ENCODE measurements around the gene TAS1R1. TPM values are rescaled to one million over a fixed set of nuclear protein-coding genes. Genes with fewer than 3 reads are reported as not detected.

The TAS1R1 gene
- total and polyA plus RNA-seq, 9 of the 15 experiments (the other 6 are each of a cell fraction or from before 2014, with no cell fraction given) = 0.06 TPM; not detected in 8

DNA sequence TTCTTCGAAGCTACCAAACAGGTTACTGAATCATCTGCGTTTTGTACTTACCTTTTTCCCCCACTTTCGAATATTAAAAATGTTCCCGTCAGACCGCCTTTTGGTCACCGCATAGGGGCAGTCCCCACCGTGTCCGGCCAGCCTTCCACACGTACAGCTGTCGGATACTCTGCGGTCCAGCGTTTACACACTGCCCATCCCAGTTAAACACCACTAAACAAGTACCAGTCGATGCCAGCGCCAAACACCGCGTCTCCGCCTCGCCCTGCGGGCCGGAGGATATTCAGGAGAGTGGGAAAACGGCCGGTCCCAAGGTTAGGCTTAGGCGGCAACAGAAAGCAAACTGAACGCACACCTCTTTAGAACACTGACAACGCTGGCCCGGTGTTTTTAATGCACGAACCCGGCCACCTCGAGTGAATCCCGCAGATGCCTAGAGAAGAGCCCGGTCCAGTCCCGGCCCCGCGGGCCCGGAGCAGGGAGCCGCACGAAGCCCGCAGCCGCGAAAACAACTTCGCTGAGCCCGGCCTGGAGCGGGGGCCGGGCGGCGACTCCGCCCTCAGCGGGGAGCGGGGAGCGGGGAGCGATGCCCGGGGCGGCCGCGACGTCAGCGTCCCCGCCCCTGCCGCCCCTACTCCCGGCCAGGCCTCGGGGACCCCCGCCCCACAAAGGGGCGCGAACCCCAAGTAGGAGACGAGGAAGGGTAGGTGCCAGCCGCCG lies 57.7 kb downstream of the TAS1R1 start (continued):
- TF ChIP-seq, protein P1, sequence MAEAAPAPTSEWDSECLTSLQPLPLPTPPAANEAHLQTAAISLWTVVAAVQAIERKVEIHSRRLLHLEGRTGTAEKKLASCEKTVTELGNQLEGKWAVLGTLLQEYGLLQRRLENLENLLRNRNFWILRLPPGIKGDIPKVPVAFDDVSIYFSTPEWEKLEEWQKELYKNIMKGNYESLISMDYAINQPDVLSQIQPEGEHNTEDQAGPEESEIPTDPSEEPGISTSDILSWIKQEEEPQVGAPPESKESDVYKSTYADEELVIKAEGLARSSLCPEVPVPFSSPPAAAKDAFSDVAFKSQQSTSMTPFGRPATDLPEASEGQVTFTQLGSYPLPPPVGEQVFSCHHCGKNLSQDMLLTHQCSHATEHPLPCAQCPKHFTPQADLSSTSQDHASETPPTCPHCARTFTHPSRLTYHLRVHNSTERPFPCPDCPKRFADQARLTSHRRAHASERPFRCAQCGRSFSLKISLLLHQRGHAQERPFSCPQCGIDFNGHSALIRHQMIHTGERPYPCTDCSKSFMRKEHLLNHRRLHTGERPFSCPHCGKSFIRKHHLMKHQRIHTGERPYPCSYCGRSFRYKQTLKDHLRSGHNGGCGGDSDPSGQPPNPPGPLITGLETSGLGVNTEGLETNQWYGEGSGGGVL (CRISPR knock-in tag; IDR thresholded peaks at IDR 0.05) = no peak
- TF ChIP-seq SMAD1 (IDR thresholded peaks at IDR 0.05; ENCODE audit: low read depth, low read length, partially characterized antibody) (no peak), ETV5 (CRISPR knock-in tag; IDR thresholded peaks at IDR 0.05; ENCODE audit: low read depth) (0 out of 2 replicates have a peak, but pooled peaks have one; percentile 7), ELF2 (CRISPR knock-in tag; IDR thresholded peaks at IDR 0.05) (0 out of 2 replicates have a peak, but pooled peaks have one; percentile 33), SMARCB1 (IDR thresholded peaks at IDR 0.05; ENCODE audit: insufficient read length, low read depth) (no peak), POU5F1 (IDR thresholded peaks at IDR 0.05; ENCODE audit: borderline replicate concordance, low read depth, low read length, partially characterized antibody) (no peak), KDM2B (CRISPR knock-in tag; IDR thresholded peaks at IDR 0.05) (peak; percentile 29; the same call in 1 of the 2 replicates), MTA3 (IDR thresholded peaks at IDR 0.05; ENCODE audit: borderline replicate concordance) (peak; percentile 51; the same call in 1 of the 2 replicates), ZNF217 (CRISPR knock-in tag; IDR thresholded peaks at IDR 0.05) (no peak), ZBTB7A (IDR thresholded peaks at IDR 0.05; ENCODE audit: borderline replicate concordance, control insufficient read depth, low read depth, low read length) (peak; percentile 76), BACH1 (tag; IDR thresholded peaks at IDR 0.05) (no peak), PCBP2 (IDR thresholded peaks at IDR 0.05; ENCODE audit: low read depth, low read length, poor library complexity, severe bottlenecking) (no peak), HEY1 (CRISPR knock-in tag; IDR thresholded peaks at IDR 0.05; ENCODE audit: borderline replicate concordance) (no peak), PTBP1 (IDR thresholded peaks at IDR 0.05; ENCODE audit: low read depth, low read length) (no peak), BMI1 (IDR thresholded peaks at IDR 0.05; ENCODE audit: low read length) (no peak), POLR3A (IDR thresholded peaks at IDR 0.05; ENCODE audit: borderline replicate concordance, extremely low read depth, insufficient read depth, insufficient read length) (no peak), ZFPM2 (CRISPR knock-in tag; IDR thresholded peaks at IDR 0.05) (no peak), HNRNPLL (IDR thresholded peaks at IDR 0.05; ENCODE audit: low read depth, low read length, poor library complexity, severe bottlenecking) (peak; percentile 50)
- TF ChIP-seq, protein P2, sequence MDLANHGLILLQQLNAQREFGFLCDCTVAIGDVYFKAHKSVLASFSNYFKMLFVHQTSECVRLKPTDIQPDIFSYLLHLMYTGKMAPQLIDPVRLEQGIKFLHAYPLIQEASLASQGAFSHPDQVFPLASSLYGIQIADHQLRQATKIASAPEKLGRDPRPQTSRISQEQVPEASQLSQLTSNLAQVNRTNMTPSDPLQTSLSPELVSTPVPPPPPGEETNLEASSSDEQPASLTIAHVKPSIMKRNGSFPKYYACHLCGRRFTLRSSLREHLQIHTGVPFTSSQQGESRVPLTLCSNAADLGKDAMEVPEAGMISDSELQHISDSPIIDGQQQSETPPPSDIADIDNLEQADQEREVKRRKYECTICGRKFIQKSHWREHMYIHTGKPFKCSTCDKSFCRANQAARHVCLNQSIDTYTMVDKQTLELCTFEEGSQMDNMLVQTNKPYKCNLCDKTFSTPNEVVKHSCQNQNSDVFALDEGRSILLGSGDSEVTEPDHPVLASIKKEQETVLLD (IDR thresholded peaks at IDR 0.05) = 0 out of 2 replicates have a peak, but pooled peaks have one; percentile 16
- TF ChIP-seq, protein P3, sequence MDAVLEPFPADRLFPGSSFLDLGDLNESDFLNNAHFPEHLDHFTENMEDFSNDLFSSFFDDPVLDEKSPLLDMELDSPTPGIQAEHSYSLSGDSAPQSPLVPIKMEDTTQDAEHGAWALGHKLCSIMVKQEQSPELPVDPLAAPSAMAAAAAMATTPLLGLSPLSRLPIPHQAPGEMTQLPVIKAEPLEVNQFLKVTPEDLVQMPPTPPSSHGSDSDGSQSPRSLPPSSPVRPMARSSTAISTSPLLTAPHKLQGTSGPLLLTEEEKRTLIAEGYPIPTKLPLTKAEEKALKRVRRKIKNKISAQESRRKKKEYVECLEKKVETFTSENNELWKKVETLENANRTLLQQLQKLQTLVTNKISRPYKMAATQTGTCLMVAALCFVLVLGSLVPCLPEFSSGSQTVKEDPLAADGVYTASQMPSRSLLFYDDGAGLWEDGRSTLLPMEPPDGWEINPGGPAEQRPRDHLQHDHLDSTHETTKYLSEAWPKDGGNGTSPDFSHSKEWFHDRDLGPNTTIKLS (IDR thresholded peaks at IDR 0.05; ENCODE audit: borderline replicate concordance, low read depth) = no peak; the same call in 1 of the 2 replicates
- TF ChIP-seq, protein P4, sequence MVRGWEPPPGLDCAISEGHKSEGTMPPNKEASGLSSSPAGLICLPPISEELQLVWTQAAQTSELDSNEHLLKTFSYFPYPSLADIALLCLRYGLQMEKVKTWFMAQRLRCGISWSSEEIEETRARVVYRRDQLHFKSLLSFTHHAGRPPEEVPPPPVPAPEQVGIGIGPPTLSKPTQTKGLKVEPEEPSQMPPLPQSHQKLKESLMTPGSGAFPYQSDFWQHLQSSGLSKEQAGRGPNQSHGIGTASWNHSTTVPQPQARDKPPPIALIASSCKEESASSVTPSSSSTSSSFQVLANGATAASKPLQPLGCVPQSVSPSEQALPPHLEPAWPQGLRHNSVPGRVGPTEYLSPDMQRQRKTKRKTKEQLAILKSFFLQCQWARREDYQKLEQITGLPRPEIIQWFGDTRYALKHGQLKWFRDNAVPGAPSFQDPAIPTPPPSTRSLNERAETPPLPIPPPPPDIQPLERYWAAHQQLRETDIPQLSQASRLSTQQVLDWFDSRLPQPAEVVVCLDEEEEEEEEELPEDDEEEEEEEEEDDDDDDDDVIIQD (CRISPR knock-in tag; IDR thresholded peaks at IDR 0.05) = no peak
